ES-I3 (cell line): ENCODE results near the gene AGO3.

ENCODE experiments used
- H3K36me3 ChIP-seq: 2 replicates; pipeline ENCODE4 v1.6.1; 2013; ENCODE audit warnings: mild to moderate bottlenecking, low read length, control low read depth, moderate library complexity; ENCODE audit not compliant: insufficient read depth
- H3K4me1 ChIP-seq: 2 replicates; pipeline ENCODE4 v1.6.1; 2013; ENCODE audit warnings: mild to moderate bottlenecking, control low read depth, low read length; ENCODE audit not compliant: insufficient read depth
- H3K9ac ChIP-seq: 2 replicates; pipeline ENCODE4 v1.6.1; 2013; ENCODE audit warnings: low read depth, mild to moderate bottlenecking, low read length, moderate library complexity
- H3K9me3 ChIP-seq: 2 replicates; pipeline ENCODE4 v1.6.1; 2013; ENCODE audit warnings: mild to moderate bottlenecking, low read length, moderate library complexity; ENCODE audit not compliant: control insufficient read depth, insufficient read depth

The AGO3 gene

GRCh38 chr1:36062315-36062714 lies 131.4 kb downstream of the AGO3 start:
- H3K9ac ChIP-seq = no peak overlapping the region
- H3K4me1 ChIP-seq = no peaks in the 10 kb centered on the region
- no peaks in the 10 kb centered on the region for H3K36me3 ChIP-seq
- H3K9me3 ChIP-seq = no peaks in the 10 kb centered on the region

GRCh38 chr1:36067871-36068270 lies 137.0 kb downstream of the AGO3 start:
- Histone ChIP-seq H3K9me3 (no peaks in the 10 kb centered on the region), H3K36me3 (no peaks in the 10 kb centered on the region), H3K4me1 (no peaks in the 10 kb centered on the region), H3K9ac (no peak overlapping the region)

- Histone ChIP-seq H3K9ac (no peak overlapping the region), H3K9me3 (no peaks in the 10 kb centered on the region), H3K4me1 (no peaks in the 10 kb centered on the region), H3K36me3 (no peaks in the 10 kb centered on the region)
These were observed 138.0 kb downstream of the AGO3 start for GRCh38 chr1:36068866-36069265.

- Histone ChIP-seq H3K4me1 (no peaks in the 10 kb centered on the region), H3K9me3 (no peaks in the 10 kb centered on the region), H3K36me3 (no peaks in the 10 kb centered on the region), H3K9ac (no peak overlapping the region)
These were observed 139.4 kb downstream of the AGO3 start for GRCh38 chr1:36070349-36070748.

GRCh38 chr1:36076979-36077573 lies 146.2 kb downstream of the AGO3 start:
- Histone ChIP-seq H3K9ac (no peak overlapping the region), H3K9me3 (no peaks in the 10 kb centered on the region), H3K4me1 (no peaks in the 10 kb centered on the region), H3K36me3 (no peaks in the 10 kb centered on the region)

- no peak overlapping the region for H3K9ac ChIP-seq
- no peaks in the 10 kb centered on the region for H3K4me1 ChIP-seq
- H3K36me3 ChIP-seq = no peaks in the 10 kb centered on the region
- no peaks in the 10 kb centered on the region for H3K9me3 ChIP-seq
These were observed 149.3 kb downstream of the AGO3 start for GRCh38 chr1:36080236-36080635.

- no peaks in the 10 kb centered on the region for H3K9me3 ChIP-seq
- H3K36me3 ChIP-seq = no peaks in the 10 kb centered on the region
- H3K9ac ChIP-seq = no peak overlapping the region
- no peaks in the 10 kb centered on the region for H3K4me1 ChIP-seq
These were observed 149.9 kb downstream of the AGO3 start for GRCh38 chr1:36080801-36081200.

- Histone ChIP-seq H3K4me1 (no peaks in the 10 kb centered on the region), H3K9ac (no peak overlapping the region), H3K36me3 (no peaks in the 10 kb centered on the region), H3K9me3 (no peaks in the 10 kb centered on the region)
These were observed 151.1 kb downstream of the AGO3 start for GRCh38 chr1:36081926-36082485.

- H3K9ac ChIP-seq = peak overlapping the region; percentile 52; the same call in 1 of the 2 replicates
- no peaks in the 10 kb centered on the region for H3K4me1 ChIP-seq
These were observed 152.3 kb downstream of the AGO3 start for GRCh38 chr1:36083219-36083618.

GRCh38 chr1:36083635-36084496 lies 153.0 kb downstream of the AGO3 start, which contains the start of gene TEKT2:
Gene TEKT2 (plus strand): TSS chr1:36084094. CDS start chr1:36084922, 828 bp downstream.
- no peaks in the 10 kb centered on the region for H3K36me3 ChIP-seq
- H3K4me1 ChIP-seq = no peaks in the 10 kb centered on the region
- H3K9ac ChIP-seq = peak within 1 kb of the TSS; percentile 52; the same call in 1 of the 2 replicates
- no peaks in the 10 kb centered on the region for H3K9me3 ChIP-seq

More at GRCh38 chr1:36083219-36083618, 152.3 kb downstream of the AGO3 start:
- no peaks in the 10 kb centered on the region for H3K9me3 ChIP-seq
- H3K36me3 ChIP-seq = no peaks in the 10 kb centered on the region

GRCh38 chr1:36084497-36085115 lies 153.7 kb downstream of the AGO3 start:
- Histone ChIP-seq H3K36me3 (no peaks in the 10 kb centered on the region), H3K9ac (peak overlapping the region; percentile 52; the same call in 1 of the 2 replicates), H3K9me3 (no peaks in the 10 kb centered on the region), H3K4me1 (no peaks in the 10 kb centered on the region)

- H3K9me3 ChIP-seq = no peaks in the 10 kb centered on the region
- H3K36me3 ChIP-seq = no peaks in the 10 kb centered on the region
- no peak overlapping the region; the same call in 1 of the 2 replicates for H3K9ac ChIP-seq
- H3K4me1 ChIP-seq = no peaks in the 10 kb centered on the region
These were observed 154.2 kb downstream of the AGO3 start for GRCh38 chr1:36085126-36085525.

- Histone ChIP-seq H3K4me1 (no peaks in the 10 kb centered on the region), H3K9me3 (no peaks in the 10 kb centered on the region), H3K36me3 (no peaks in the 10 kb centered on the region), H3K9ac (no peak overlapping the region)
These were observed 155.0 kb downstream of the AGO3 start for GRCh38 chr1:36085686-36086526.
